ENCODE results near the gene EFNA2. TPM values are rescaled to one million over a fixed set of nuclear protein-coding genes. Genes with fewer than 3 reads are reported as not detected.

The EFNA2 gene
- polyA plus RNA-seq, 2 of the 4 experiments (the other 2 are of a cell fraction) = 0.16 to 1.3 TPM

DNA sequence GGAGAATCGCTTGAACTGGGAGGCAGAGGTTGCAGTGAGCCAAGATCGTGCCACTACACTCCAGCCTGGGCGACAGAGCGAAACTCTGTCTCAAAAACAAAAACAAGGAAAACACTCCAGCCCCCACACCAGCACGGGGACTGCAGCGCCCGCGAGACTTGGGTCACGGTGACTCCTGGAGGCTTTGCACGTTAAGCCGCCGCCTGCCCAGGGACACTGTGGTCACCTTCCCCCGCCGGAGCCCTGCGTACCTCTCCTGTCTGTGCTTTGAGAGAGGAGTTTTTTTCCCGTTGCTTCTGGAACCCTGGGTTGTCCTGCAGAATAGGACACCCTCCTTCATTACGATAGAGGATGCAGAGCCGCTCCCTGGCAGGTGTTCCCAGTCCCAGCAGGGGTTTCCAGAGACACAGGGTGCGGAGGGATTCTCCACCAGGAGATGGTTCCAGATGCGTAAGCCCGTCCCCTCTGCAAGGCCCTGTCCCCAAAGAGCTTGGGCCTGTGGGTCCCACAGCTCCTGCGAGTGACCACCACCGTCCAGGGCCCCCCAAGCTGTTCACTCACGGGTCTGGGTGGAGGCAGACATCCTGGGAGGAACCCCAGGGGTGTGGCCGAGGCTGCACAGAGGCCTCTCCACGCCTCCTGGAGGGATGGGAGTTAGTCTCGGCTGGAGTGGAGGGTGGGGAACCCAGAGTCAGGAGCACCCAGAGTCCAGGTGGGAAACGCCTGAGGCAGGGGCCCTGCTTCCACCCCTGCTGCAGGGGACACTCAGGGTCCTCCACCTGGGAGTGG is 55.2 kb downstream of the EFNA2 start:
- POLR2A ChIA-PET = no interaction called here
- ATAC-seq = no peak; a peak in 2 of 6 replicates
- CTCF ChIA-PET = interaction anchor here (0.7 to 1.6 kb wide), 2 partner anchors 18 to 25 kb away, joined by 4 to 6 read pairs; no protein-coding TSS in a partner anchor

DNA sequence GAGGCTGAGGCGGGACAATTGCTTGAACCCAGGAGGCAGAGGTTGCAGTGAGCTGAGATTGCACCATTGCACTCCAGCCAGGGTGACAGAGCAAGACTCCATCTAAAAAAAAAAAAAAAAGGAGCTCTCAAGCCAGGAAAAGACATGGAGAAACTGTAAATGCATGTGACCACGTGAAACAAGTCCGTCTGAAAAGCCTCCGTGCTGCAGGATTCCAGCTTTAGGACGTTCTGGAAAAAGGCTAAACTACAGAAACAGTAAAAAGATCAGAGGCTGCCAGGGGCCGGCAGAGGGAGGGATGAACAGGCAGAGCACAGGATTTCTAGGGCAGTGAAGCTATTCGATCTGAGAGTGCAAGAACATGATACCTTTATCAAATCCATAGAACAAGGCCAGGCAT is 57.4 kb downstream of the EFNA2 start:
- Histone ChIP-seq H3K4me1 (no peaks in the 10 kb centered on the region), H3K4me3 (no peak overlapping the region), H3K4me2 (no peak overlapping the region), H3K27ac (no peak overlapping the region), H3K9me3 (no peaks in the 10 kb centered on the region)
- ChIA-PET POLR2A (interaction anchor here (0.6 kb wide), 1 partner anchor 27 kb away, joined by 4 read pairs; no protein-coding TSS in a partner anchor), CTCF (interaction anchor here (1.4 to 1.5 kb wide), 3 partner anchors 10 to 38 kb away, joined by 3 to 6 read pairs (median 3); no protein-coding TSS in a partner anchor)
- FAIRE-seq (no peak), DNase-seq (ENCODE audit: low read depth in 1 of 2, low spot score in 1 of 2) (no peak), ATAC-seq (no peak)
- TF ChIP-seq ZC3H11A (IDR thresholded peaks at IDR 0.05) (no peak), HDAC2 (IDR thresholded peaks at IDR 0.05) (no peak), BHLHE40 (IDR thresholded peaks at IDR 0.05; ENCODE audit: low read depth, low read length) (no peak), MAX (IDR thresholded peaks at IDR 0.05) (no peak), MAFK (IDR thresholded peaks at IDR 0.05; ENCODE audit: partially characterized antibody) (no peak), GATA3 (IDR thresholded peaks at IDR 0.05; ENCODE audit: borderline replicate concordance) (no peak), NPAS2 (CRISPR knock-in tag; IDR thresholded peaks at IDR 0.05; ENCODE audit: borderline replicate concordance) (no peak), KDM1A (IDR thresholded peaks at IDR 0.05; ENCODE audit: low read depth) (no peak), ESRRA (IDR thresholded peaks at IDR 0.05; ENCODE audit: borderline replicate concordance, low read length) (no peak), POLR2AphosphoS2 (conservative IDR thresholded peaks at IDR 0.05; ENCODE audit: low read length) (no peak), HES2 (IDR thresholded peaks at IDR 0.05) (no peak), HEYL (CRISPR knock-in tag; IDR thresholded peaks at IDR 0.05) (no peak), E2F6 (IDR thresholded peaks at IDR 0.05; ENCODE audit: borderline replicate concordance, low read depth) (no peak), EHF (CRISPR knock-in tag; IDR thresholded peaks at IDR 0.05) (no peak), FOXS1 (CRISPR knock-in tag; IDR thresholded peaks at IDR 0.05) (no peak), EHMT2 (IDR thresholded peaks at IDR 0.05; ENCODE audit: low read depth) (no peak), HMGXB4 (CRISPR knock-in tag; IDR thresholded peaks at IDR 0.05; ENCODE audit: borderline replicate concordance) (no peak), FOSB (CRISPR knock-in tag; IDR thresholded peaks at IDR 0.05) (no peak), CTCF (IDR thresholded peaks at IDR 0.05) (no peak), HOXB13 (CRISPR knock-in tag; IDR thresholded peaks at IDR 0.05; ENCODE audit: low read depth) (no peak)
- WGBS (ENCODE audit: missing lambda C conversion rate) = 43% methylated on average over 7 of the region's 7 CpGs

More for the DNA sequence above, 55.2 kb downstream of the EFNA2 start:
- Histone ChIP-seq H3K9me3 (no peaks in the 10 kb centered on the region), H3K4me3 (no peak overlapping the region), H3K4me2 (no peak overlapping the region), H3K4me1 (no peaks in the 10 kb centered on the region), H3K27ac (no peak overlapping the region)
- no peak for TF ChIP-seq ZNF302 (CRISPR knock-in tag; IDR thresholded peaks at IDR 0.05)
- TF ChIP-seq ZFP36 (IDR thresholded peaks at IDR 0.05; ENCODE audit: borderline replicate concordance, partially characterized antibody) = no peak
- TF ChIP-seq SMC3 (IDR thresholded peaks at IDR 0.05) = no peak
- no peak for TF ChIP-seq KDM1A (IDR thresholded peaks at IDR 0.05; ENCODE audit: low read depth)
- no peak for TF ChIP-seq CHD4 (IDR thresholded peaks at IDR 0.05; ENCODE audit: borderline replicate concordance)
- FAIRE-seq (no peak), DNase-seq (ENCODE audit: low read depth in 1 of 2, low spot score in 1 of 2) (no peak)
- 75% methylated on average over 19 of the region's 28 CpGs for WGBS (ENCODE audit: missing lambda C conversion rate)

Data from A549 (cell line).